HEK293 (cell line): ENCODE results near the gene LHX4.

ENCODE experiments used
- CTCF ChIA-PET: fragments of 350-600 bp; formaldehyde crosslinking; extraction: SDS; loops from one replicate; lab custom pipeline; 2021; ENCODE audit warnings: antibody characterized with exemption; lab: Yijun Ruan, JAX
- POLR2A ChIA-PET: fragments of 300-600 bp; formaldehyde crosslinking; extraction: SDS; loops from one replicate; lab custom pipeline; 2020; ENCODE audit warnings: antibody characterized with exemption, inconsistent platforms; lab: Yijun Ruan, JAX
- H3K27ac ChIP-seq: fragments of 200-500 bp; sonication (Bioruptor generic); 2 replicates; pipeline ENCODE4 v1.5.1; 2014; ENCODE audit warnings: low read depth, low read length, control low read depth, inconsistent platforms; ENCODE audit errors: extremely low read depth
- H3K36me3 ChIP-seq, 2 experiments: fragments of 200-500 bp in 1 of 2; sonication (Bioruptor generic) in 1 of 2; 1 replicate in 1 of 2; 2 replicates in 1 of 2; pipeline ENCODE4 v1.5.1; 2014 to 2017; ENCODE audit warnings: inconsistent platforms in 2 of 2, low read length in 2 of 2; ENCODE audit not compliant: control insufficient read depth in 2 of 2, insufficient read depth in 1 of 2
- H3K4me1 ChIP-seq: fragments of 200-500 bp; sonication (Bioruptor generic); 2 replicates; pipeline ENCODE4 v1.5.1; 2014; ENCODE audit warnings: mild to moderate bottlenecking, low read length, inconsistent platforms; ENCODE audit not compliant: control insufficient read depth, insufficient read depth
- H3K4me3 ChIP-seq: 2 replicates; pipeline ENCODE4 v1.5.1; 2011; ENCODE audit warnings: low read depth, mild to moderate bottlenecking, control low read depth, low read length, moderate library complexity
- H3K9me3 ChIP-seq: fragments of 200-500 bp; sonication (Bioruptor generic); 2 replicates; pipeline ENCODE4 v1.5.1; 2014; ENCODE audit warnings: low read depth, low read length, inconsistent platforms; ENCODE audit not compliant: control insufficient read depth, insufficient read depth
- EGR2 ChIP-seq: fragments of 450-650 bp; formaldehyde crosslinking; IDR thresholded peaks from 2 replicates; pipeline ENCODE4 v1.5.1; 2016; ENCODE audit warnings: low read depth, missing biosample characterization, missing genetic modification characterization
- KLF1 ChIP-seq: fragments of 450-650 bp; formaldehyde crosslinking; IDR thresholded peaks from 2 replicates; pipeline ENCODE4 v1.5.1; 2016; ENCODE audit warnings: missing biosample characterization, missing genetic modification characterization
- KLF10 ChIP-seq: fragments of 450-650 bp; IDR thresholded peaks from 2 replicates; pipeline ENCODE4 v1.5.1; 2018; ENCODE audit warnings: missing biosample characterization, mild to moderate bottlenecking, missing genetic modification characterization
- TCF7L2 ChIP-seq: IDR thresholded peaks from 2 replicates; pipeline ENCODE4 v1.6.1; 2011; ENCODE audit warnings: low read depth, mild to moderate bottlenecking, inconsistent platforms, low read length, moderate library complexity, borderline replicate concordance
- ZEB2 ChIP-seq: fragments of 450-650 bp; formaldehyde crosslinking; IDR thresholded peaks from 2 replicates; pipeline ENCODE4 v1.5.1; 2016; ENCODE audit warnings: missing biosample characterization, missing genetic modification characterization
- ZFHX2 ChIP-seq: fragments of 450-650 bp; formaldehyde crosslinking; conservative IDR thresholded peaks from 2 replicates; pipeline ENCODE4 v1.5.1; 2016; ENCODE audit warnings: missing biosample characterization, missing genetic modification characterization
- ZNF10 ChIP-seq: fragments of 450-650 bp; formaldehyde crosslinking; IDR thresholded peaks from 2 replicates; pipeline ENCODE4 v1.5.1; 2017; ENCODE audit warnings: missing biosample characterization, missing genetic modification characterization
- ZNF121 ChIP-seq: fragments of 450-650 bp; formaldehyde crosslinking; IDR thresholded peaks from 2 replicates; pipeline ENCODE4 v1.5.1; 2016; ENCODE audit warnings: missing biosample characterization, missing genetic modification characterization
- ZNF169 ChIP-seq: fragments of 450-650 bp; formaldehyde crosslinking; IDR thresholded peaks from 2 replicates; pipeline ENCODE4 v1.5.1; 2016; ENCODE audit warnings: missing biosample characterization, missing genetic modification characterization
- ZNF175 ChIP-seq: fragments of 450-650 bp; formaldehyde crosslinking; IDR thresholded peaks from 2 replicates; pipeline ENCODE4 v1.5.1; 2016; ENCODE audit warnings: missing biosample characterization, missing genetic modification characterization
- ZNF37A ChIP-seq: fragments of 450-650 bp; IDR thresholded peaks from 2 replicates; pipeline ENCODE4 v1.5.1; 2018; ENCODE audit warnings: missing biosample characterization, missing genetic modification characterization
- ZNF426 ChIP-seq: fragments of 450-650 bp; formaldehyde crosslinking; IDR thresholded peaks from 2 replicates; pipeline ENCODE4 v1.5.1; 2017; ENCODE audit warnings: missing biosample characterization, missing genetic modification characterization, mild to moderate bottlenecking, inconsistent platforms, moderate library complexity
- ZNF433 ChIP-seq: fragments of 450-650 bp; formaldehyde crosslinking; IDR thresholded peaks from 2 replicates; pipeline ENCODE4 v1.5.1; 2016; ENCODE audit warnings: missing biosample characterization, missing genetic modification characterization, low read depth
- ZNF48 ChIP-seq: fragments of 450-650 bp; formaldehyde crosslinking; IDR thresholded peaks from 2 replicates; pipeline ENCODE4 v1.5.1; 2016; ENCODE audit warnings: missing biosample characterization, missing genetic modification characterization
- ZNF510 ChIP-seq: fragments of 450-650 bp; formaldehyde crosslinking; IDR thresholded peaks from 2 replicates; pipeline ENCODE4 v1.5.1; 2018; ENCODE audit warnings: mild to moderate bottlenecking, missing genetic modification characterization, missing biosample characterization; ENCODE audit not compliant: insufficient replicate concordance
- ZNF548 ChIP-seq: fragments of 450-650 bp; formaldehyde crosslinking; IDR thresholded peaks from 2 replicates; pipeline ENCODE4 v1.5.1; 2016; ENCODE audit warnings: missing biosample characterization, missing genetic modification characterization
- ZNF571 ChIP-seq: fragments of 450-650 bp; formaldehyde crosslinking; IDR thresholded peaks from 2 replicates; pipeline ENCODE4 v1.5.0; 2017; ENCODE audit warnings: missing biosample characterization, missing genetic modification characterization
- ZNF596 ChIP-seq: fragments of 450-650 bp; IDR thresholded peaks from 2 replicates; pipeline ENCODE4 v1.5.0; 2018; ENCODE audit warnings: missing biosample characterization, mild to moderate bottlenecking, missing genetic modification characterization, moderate library complexity
- ZNF658 ChIP-seq: fragments of 450-650 bp; formaldehyde crosslinking; IDR thresholded peaks from 2 replicates; pipeline ENCODE4; 2016; ENCODE audit warnings: missing biosample characterization, missing genetic modification characterization
- TF ChIP-seq, protein P1 (sequence below): fragments of 450-650 bp; formaldehyde crosslinking; IDR thresholded peaks from 2 replicates; pipeline ENCODE4; 2016; ENCODE audit warnings: missing biosample characterization, missing genetic modification characterization
- TF ChIP-seq, protein P2 (sequence below): fragments of 450-650 bp; formaldehyde crosslinking; IDR thresholded peaks from 2 replicates; pipeline ENCODE4 v1.5.1; 2016; ENCODE audit warnings: missing biosample characterization, missing genetic modification characterization, borderline replicate concordance
- TF ChIP-seq, protein P3 (sequence below): fragments of 450-650 bp; formaldehyde crosslinking; IDR thresholded peaks from 2 replicates; pipeline ENCODE4 v1.5.1; 2016; ENCODE audit warnings: missing biosample characterization, missing genetic modification characterization
- TF ChIP-seq, protein P4 (sequence below): fragments of 450-650 bp; formaldehyde crosslinking; IDR thresholded peaks from 2 replicates; pipeline ENCODE4 v1.5.1; 2016; ENCODE audit warnings: missing biosample characterization, missing genetic modification characterization
- TF ChIP-seq, protein P5 (sequence below): fragments of 450-650 bp; formaldehyde crosslinking; IDR thresholded peaks from 2 replicates; pipeline ENCODE4 v1.5.1; 2016; ENCODE audit warnings: missing biosample characterization, missing genetic modification characterization

Gene LHX4

DNA sequence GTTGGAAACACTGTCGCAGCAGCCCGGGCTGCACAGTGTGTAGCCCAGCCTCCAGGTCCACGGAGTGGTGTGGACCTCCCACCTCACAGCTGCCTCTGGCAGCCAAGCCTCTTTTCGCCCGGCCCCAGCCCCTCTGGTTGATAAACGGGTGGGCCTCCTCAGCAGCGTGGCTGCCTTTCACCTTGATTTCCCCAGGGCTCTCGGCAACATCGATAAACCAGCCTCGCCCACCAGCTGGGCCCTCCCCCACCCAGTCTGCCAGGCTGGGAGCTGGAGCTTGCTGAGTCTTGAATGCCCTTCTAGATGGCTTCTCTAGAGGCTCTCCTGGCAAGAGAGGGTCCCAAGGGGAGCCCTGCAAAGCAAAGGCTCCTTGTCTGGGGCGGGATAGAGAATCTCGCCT, 31.0 kb upstream of the LHX4 start:
- no peaks in the 10 kb centered on the region for H3K9me3 ChIP-seq
- ChIA-PET CTCF (interaction anchor here (1.1 kb wide), 1 partner anchor 20 kb away, joined by 3 read pairs; no protein-coding TSS in a partner anchor), POLR2A (no interaction called here)
- H3K4me1 ChIP-seq: no peaks in the 10 kb centered on the region
- TF ChIP-seq ZNF10 (no peak), ZNF37A (no peak), ZNF426 (tag by site-specific recombination) (no peak), ZNF169 (tag by site-specific recombination) (no peak), ZNF48 (no peak), ZNF658 (tag by site-specific recombination) (no peak), ZFHX2 (tag by site-specific recombination) (no peak), ZNF433 (tag by site-specific recombination) (no peak), KLF10 (tag by site-specific recombination) (no peak), ZNF121 (no peak), ZNF510 (no peak)
- TF ChIP-seq, protein P1, sequence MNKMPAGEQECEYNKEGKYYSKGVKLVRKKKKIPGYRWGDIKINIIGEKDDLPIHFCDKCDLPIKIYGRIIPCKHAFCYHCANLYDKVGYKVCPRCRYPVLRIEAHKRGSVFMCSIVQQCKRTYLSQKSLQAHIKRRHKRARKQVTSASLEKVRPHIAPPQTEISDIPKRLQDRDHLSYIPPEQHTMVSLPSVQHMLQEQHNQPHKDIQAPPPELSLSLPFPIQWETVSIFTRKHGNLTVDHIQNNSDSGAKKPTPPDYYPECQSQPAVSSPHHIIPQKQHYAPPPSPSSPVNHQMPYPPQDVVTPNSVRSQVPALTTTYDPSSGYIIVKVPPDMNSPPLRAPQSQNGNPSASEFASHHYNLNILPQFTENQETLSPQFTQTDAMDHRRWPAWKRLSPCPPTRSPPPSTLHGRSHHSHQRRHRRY (tag by site-specific recombination): no peak
- TF ChIP-seq, protein P2, sequence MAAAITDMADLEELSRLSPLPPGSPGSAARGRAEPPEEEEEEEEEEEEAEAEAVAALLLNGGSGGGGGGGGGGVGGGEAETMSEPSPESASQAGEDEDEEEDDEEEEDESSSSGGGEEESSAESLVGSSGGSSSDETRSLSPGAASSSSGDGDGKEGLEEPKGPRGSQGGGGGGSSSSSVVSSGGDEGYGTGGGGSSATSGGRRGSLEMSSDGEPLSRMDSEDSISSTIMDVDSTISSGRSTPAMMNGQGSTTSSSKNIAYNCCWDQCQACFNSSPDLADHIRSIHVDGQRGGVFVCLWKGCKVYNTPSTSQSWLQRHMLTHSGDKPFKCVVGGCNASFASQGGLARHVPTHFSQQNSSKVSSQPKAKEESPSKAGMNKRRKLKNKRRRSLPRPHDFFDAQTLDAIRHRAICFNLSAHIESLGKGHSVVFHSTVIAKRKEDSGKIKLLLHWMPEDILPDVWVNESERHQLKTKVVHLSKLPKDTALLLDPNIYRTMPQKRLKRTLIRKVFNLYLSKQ (tag by site-specific recombination): no peak
- H3K36me3 ChIP-seq: peaks cover 0 to 8% of the 10 kb centered on the region in 2 experiments; a peak in 1 of 3 replicates
- H3K4me3 ChIP-seq: no peak overlapping the region
- H3K27ac ChIP-seq: no peak overlapping the region

DNA sequence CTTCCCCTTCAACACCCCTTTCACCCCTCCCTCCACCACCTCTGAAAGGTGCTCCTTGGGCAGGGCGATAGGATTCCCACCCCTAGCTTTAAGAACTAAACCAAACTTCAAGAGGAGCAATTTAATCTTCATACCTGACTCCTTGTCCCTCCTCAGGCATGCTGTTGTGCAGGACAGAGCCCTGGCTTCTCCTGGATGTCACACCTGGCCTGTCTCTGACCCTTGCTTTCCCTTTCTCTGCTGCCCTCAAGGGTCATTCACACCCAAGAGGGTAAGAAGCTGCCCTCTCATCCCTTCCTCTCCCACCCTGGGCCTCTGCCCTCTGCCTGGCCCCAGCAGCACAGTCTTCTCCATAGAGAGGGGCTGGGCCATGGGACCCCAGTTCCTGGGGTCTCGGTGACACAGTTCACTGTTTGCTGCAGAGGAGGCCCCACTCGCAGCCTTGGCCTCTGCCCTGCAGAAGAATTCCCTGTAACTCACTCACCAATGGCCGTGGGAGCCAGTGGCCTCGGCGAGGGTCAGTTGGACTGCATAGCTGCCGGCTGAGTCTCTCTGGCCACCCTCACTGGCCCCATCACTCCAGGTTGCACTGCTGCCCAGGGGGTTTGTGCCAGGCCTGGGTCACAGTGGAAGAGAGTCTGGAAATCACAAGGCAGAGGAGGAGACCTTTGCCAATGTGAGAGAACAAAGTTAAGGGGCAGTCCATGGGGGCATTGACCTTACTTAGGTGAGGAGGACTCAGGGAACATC, 28.4 kb upstream of the LHX4 start:
- no peaks in the 10 kb centered on the region for H3K36me3 ChIP-seq
- TF ChIP-seq, protein P3, sequence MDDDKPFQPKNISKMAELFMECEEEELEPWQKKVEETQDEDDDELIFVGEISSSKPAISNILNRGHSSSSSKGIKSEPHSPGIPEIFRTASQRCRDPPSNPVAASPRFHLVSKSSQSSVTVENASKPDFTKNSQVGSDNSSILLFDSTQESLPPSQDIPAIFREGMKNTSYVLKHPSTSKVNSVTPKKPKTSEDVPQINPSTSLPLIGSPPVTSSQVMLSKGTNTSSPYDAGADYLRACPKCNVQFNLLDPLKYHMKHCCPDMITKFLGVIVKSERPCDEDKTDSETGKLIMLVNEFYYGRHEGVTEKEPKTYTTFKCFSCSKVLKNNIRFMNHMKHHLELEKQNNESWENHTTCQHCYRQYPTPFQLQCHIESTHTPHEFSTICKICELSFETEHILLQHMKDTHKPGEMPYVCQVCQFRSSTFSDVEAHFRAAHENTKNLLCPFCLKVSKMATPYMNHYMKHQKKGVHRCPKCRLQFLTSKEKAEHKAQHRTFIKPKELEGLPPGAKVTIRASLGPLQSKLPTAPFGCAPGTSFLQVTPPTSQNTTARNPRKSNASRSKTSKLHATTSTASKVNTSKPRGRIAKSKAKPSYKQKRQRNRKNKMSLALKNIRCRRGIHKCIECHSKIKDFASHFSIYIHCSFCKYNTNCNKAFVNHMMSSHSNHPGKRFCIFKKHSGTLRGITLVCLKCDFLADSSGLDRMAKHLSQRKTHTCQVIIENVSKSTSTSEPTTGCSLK: no peak
- TF ChIP-seq, protein P4, sequence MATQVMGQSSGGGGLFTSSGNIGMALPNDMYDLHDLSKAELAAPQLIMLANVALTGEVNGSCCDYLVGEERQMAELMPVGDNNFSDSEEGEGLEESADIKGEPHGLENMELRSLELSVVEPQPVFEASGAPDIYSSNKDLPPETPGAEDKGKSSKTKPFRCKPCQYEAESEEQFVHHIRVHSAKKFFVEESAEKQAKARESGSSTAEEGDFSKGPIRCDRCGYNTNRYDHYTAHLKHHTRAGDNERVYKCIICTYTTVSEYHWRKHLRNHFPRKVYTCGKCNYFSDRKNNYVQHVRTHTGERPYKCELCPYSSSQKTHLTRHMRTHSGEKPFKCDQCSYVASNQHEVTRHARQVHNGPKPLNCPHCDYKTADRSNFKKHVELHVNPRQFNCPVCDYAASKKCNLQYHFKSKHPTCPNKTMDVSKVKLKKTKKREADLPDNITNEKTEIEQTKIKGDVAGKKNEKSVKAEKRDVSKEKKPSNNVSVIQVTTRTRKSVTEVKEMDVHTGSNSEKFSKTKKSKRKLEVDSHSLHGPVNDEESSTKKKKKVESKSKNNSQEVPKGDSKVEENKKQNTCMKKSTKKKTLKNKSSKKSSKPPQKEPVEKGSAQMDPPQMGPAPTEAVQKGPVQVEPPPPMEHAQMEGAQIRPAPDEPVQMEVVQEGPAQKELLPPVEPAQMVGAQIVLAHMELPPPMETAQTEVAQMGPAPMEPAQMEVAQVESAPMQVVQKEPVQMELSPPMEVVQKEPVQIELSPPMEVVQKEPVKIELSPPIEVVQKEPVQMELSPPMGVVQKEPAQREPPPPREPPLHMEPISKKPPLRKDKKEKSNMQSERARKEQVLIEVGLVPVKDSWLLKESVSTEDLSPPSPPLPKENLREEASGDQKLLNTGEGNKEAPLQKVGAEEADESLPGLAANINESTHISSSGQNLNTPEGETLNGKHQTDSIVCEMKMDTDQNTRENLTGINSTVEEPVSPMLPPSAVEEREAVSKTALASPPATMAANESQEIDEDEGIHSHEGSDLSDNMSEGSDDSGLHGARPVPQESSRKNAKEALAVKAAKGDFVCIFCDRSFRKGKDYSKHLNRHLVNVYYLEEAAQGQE (tag by site-specific recombination): no peak
- no peak for TF ChIP-seq KLF1 (tag by site-specific recombination)
- TF ChIP-seq, protein P5, sequence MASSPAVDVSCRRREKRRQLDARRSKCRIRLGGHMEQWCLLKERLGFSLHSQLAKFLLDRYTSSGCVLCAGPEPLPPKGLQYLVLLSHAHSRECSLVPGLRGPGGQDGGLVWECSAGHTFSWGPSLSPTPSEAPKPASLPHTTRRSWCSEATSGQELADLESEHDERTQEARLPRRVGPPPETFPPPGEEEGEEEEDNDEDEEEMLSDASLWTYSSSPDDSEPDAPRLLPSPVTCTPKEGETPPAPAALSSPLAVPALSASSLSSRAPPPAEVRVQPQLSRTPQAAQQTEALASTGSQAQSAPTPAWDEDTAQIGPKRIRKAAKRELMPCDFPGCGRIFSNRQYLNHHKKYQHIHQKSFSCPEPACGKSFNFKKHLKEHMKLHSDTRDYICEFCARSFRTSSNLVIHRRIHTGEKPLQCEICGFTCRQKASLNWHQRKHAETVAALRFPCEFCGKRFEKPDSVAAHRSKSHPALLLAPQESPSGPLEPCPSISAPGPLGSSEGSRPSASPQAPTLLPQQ: no peak
- TF ChIP-seq EGR2 (tag by site-specific recombination): no peak
- TF ChIP-seq KLF10 (tag by site-specific recombination): no peak
- TF ChIP-seq ZNF175 (tag by site-specific recombination): no peak
- TF ChIP-seq ZNF548: no peak
- TF ChIP-seq ZNF571 (tag by site-specific recombination): no peak
- TF ChIP-seq TCF7L2: no peak
- no peak for TF ChIP-seq ZEB2 (tag by site-specific recombination)
- TF ChIP-seq ZNF596: no peak
- TF ChIP-seq, all 188 proteins: peak for 0
- ChIA-PET CTCF (interaction anchor here (0.6 to 1.1 kb wide), 4 partner anchors 21 to 277 kb away, joined by 3 to 7 read pairs (median 4); no protein-coding TSS in a partner anchor), POLR2A (no interaction called here)
- Histone ChIP-seq H3K9me3 (no peaks in the 10 kb centered on the region), H3K4me1 (no peaks in the 10 kb centered on the region), H3K27ac (no peak overlapping the region), H3K4me3 (no peak overlapping the region)
